Measurements from ENCODE around the gene ZRSR2.

The ZRSR2 gene

DNA sequence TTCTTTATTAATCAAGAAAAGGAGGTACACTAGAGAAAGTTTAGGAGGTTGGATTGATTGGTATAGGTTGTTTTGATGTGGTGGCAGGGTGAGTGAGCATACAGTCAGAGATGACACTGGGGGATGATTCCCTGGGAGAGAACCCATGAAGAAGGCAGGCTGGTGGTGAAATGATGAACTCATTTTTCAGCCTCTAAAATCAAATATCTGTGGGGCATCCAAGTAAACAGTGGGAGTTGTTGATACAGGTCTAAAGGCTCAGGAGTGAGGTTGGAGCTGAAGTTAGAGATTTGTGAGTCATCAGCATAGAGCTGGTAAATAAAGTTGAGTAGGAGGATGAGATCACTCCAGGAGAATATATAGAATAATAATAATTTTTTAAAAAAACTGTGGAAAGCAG, 74.3 kb downstream of the ZRSR2 start:
- TF ChIP-seq TEAD4 (IDR thresholded peaks at IDR 0.05): no peak
- no peak for TF ChIP-seq NFIC (IDR thresholded peaks at IDR 0.05)
- TF ChIP-seq ZBTB7A (IDR thresholded peaks at IDR 0.05; ENCODE audit: low read depth): no peak
- TF ChIP-seq TAF1 (IDR thresholded peaks at IDR 0.05; ENCODE audit: low read depth): no peak
- TF ChIP-seq, protein P1, sequence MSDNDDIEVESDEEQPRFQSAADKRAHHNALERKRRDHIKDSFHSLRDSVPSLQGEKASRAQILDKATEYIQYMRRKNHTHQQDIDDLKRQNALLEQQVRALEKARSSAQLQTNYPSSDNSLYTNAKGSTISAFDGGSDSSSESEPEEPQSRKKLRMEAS (IDR thresholded peaks at IDR 0.05): no peak
- no peak for TF ChIP-seq CEBPB (IDR thresholded peaks at IDR 0.05)
- TF ChIP-seq CREB1 (IDR thresholded peaks at IDR 0.05; ENCODE audit: low read depth): no peak
- no peak for TF ChIP-seq EP300 (IDR thresholded peaks at IDR 0.05; ENCODE audit: borderline replicate concordance)
- no peak for TF ChIP-seq FOXM1 (IDR thresholded peaks at IDR 0.05; ENCODE audit: borderline replicate concordance, low read depth)
- no peak for TF ChIP-seq TCF12 (IDR thresholded peaks at IDR 0.05; ENCODE audit: low read depth)
- TF ChIP-seq EGR1 (IDR thresholded peaks at IDR 0.05): no peak
- TF ChIP-seq, protein P2, sequence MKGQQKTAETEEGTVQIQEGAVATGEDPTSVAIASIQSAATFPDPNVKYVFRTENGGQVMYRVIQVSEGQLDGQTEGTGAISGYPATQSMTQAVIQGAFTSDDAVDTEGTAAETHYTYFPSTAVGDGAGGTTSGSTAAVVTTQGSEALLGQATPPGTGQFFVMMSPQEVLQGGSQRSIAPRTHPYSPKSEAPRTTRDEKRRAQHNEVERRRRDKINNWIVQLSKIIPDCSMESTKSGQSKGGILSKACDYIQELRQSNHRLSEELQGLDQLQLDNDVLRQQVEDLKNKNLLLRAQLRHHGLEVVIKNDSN (IDR thresholded peaks at IDR 0.05): no peak
- TF ChIP-seq, protein P3, sequence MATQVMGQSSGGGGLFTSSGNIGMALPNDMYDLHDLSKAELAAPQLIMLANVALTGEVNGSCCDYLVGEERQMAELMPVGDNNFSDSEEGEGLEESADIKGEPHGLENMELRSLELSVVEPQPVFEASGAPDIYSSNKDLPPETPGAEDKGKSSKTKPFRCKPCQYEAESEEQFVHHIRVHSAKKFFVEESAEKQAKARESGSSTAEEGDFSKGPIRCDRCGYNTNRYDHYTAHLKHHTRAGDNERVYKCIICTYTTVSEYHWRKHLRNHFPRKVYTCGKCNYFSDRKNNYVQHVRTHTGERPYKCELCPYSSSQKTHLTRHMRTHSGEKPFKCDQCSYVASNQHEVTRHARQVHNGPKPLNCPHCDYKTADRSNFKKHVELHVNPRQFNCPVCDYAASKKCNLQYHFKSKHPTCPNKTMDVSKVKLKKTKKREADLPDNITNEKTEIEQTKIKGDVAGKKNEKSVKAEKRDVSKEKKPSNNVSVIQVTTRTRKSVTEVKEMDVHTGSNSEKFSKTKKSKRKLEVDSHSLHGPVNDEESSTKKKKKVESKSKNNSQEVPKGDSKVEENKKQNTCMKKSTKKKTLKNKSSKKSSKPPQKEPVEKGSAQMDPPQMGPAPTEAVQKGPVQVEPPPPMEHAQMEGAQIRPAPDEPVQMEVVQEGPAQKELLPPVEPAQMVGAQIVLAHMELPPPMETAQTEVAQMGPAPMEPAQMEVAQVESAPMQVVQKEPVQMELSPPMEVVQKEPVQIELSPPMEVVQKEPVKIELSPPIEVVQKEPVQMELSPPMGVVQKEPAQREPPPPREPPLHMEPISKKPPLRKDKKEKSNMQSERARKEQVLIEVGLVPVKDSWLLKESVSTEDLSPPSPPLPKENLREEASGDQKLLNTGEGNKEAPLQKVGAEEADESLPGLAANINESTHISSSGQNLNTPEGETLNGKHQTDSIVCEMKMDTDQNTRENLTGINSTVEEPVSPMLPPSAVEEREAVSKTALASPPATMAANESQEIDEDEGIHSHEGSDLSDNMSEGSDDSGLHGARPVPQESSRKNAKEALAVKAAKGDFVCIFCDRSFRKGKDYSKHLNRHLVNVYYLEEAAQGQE (IDR thresholded peaks at IDR 0.05; ENCODE audit: low read depth): no peak
- no peak for TF ChIP-seq RAD21 (IDR thresholded peaks at IDR 0.05; ENCODE audit: low read depth)

DNA sequence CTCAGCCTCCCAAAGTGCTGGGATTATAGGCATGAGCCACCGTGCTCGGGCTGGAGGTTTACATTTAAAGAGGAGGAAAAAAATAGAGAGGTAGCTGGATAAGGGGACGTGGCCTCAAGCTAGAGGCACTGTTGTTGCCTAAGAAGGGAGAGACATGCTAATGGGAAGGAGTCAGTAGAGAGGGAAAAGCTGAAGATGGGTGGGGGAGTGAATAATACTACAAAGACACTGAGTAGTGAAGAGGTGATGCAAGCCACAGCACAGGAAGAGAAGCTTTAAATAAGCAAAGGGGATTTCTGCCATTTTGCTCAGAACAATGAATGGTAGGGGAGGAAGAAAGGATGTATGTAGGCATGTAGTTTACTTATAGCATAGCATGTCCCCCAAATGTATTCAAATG, 75.9 kb downstream of the ZRSR2 start:
- TF ChIP-seq CREB1 (IDR thresholded peaks at IDR 0.05; ENCODE audit: low read depth) (no peak), RAD21 (IDR thresholded peaks at IDR 0.05; ENCODE audit: low read depth) (no peak), YY1 (IDR thresholded peaks at IDR 0.05; ENCODE audit: low read depth) (no peak), NFIC (IDR thresholded peaks at IDR 0.05) (no peak)
- TF ChIP-seq, protein P1 (IDR thresholded peaks at IDR 0.05): no peak
- TF ChIP-seq, protein P3 (IDR thresholded peaks at IDR 0.05; ENCODE audit: low read depth): no peak

DNA sequence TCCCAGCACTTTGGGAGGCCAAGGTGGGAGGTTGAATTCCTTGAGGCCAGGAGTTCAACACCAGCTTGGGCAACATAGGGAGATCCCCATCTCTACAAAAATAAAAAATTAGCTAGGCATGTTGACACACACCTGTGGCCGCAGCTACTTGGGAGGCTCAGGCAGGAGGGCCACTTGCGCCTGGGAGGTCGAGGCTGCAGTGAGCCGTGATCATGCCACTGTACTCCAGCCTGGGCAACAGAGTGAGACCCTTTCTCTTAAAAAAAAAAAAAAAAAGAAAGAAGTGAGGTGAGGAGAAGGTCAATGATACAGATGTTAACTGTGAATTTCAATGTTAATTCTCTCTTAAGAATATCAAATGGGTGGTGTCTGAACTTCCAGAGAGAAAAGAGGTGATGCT, 79.4 kb downstream of the ZRSR2 start:
- TF ChIP-seq CREB1 (IDR thresholded peaks at IDR 0.05; ENCODE audit: low read depth): no peak
- TF ChIP-seq RAD21 (IDR thresholded peaks at IDR 0.05; ENCODE audit: low read depth): no peak
- TF ChIP-seq CEBPB (IDR thresholded peaks at IDR 0.05): no peak
- no peak for TF ChIP-seq TCF12 (IDR thresholded peaks at IDR 0.05; ENCODE audit: low read depth)
- no peak for TF ChIP-seq YY1 (IDR thresholded peaks at IDR 0.05; ENCODE audit: low read depth)
- no peak for TF ChIP-seq TAF1 (IDR thresholded peaks at IDR 0.05; ENCODE audit: low read depth)
- TF ChIP-seq NFIC (IDR thresholded peaks at IDR 0.05): no peak
- TF ChIP-seq, protein P2 (IDR thresholded peaks at IDR 0.05): no peak
- TF ChIP-seq, protein P1 (IDR thresholded peaks at IDR 0.05): no peak
- TF ChIP-seq EGR1 (IDR thresholded peaks at IDR 0.05): no peak
- TF ChIP-seq ZBTB7A (IDR thresholded peaks at IDR 0.05; ENCODE audit: low read depth): no peak
- no peak for TF ChIP-seq EP300 (IDR thresholded peaks at IDR 0.05; ENCODE audit: borderline replicate concordance)
- TF ChIP-seq FOXM1 (IDR thresholded peaks at IDR 0.05; ENCODE audit: borderline replicate concordance, low read depth): no peak
- TF ChIP-seq TEAD4 (IDR thresholded peaks at IDR 0.05): no peak
- TF ChIP-seq, protein P3 (IDR thresholded peaks at IDR 0.05; ENCODE audit: low read depth): no peak

DNA sequence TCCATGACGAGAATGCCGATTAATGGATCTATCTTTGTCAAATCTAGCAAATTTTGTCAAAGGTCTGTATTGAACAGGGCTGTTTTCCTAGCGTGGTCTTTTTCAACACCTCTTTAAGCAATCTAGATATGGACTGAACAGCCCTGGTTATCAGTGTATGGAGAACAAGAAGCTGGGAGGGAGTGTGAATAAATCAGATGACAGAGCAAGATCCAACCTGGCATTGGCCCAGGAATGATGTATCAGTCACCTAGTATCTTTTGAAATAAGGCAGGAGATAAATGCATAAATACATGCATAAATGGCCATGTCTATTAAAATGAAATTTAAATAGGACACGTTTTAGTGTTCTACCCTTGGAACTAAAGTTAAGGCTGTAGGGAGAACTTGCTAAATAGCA, 80.0 kb downstream of the ZRSR2 start:
- TF ChIP-seq, protein P1 (IDR thresholded peaks at IDR 0.05): no peak
- TF ChIP-seq, protein P3 (IDR thresholded peaks at IDR 0.05; ENCODE audit: low read depth): no peak
- TF ChIP-seq TCF12 (IDR thresholded peaks at IDR 0.05; ENCODE audit: low read depth) (no peak), FOXM1 (IDR thresholded peaks at IDR 0.05; ENCODE audit: borderline replicate concordance, low read depth) (no peak), CREB1 (IDR thresholded peaks at IDR 0.05; ENCODE audit: low read depth) (no peak), ZBTB7A (IDR thresholded peaks at IDR 0.05; ENCODE audit: low read depth) (no peak), CEBPB (IDR thresholded peaks at IDR 0.05) (no peak), EGR1 (IDR thresholded peaks at IDR 0.05) (no peak)
